HepG2 (cell line): ENCODE data around the gene SEMA4A.

Source experiments
- CHD4 ChIP-seq: fragments of 200-600 bp; sonication (generic); IDR thresholded peaks from 2 replicates; pipeline ENCODE4 v1.7.0; 2017; ENCODE audit warnings: mild to moderate bottlenecking, low read length, borderline replicate concordance
- DNMT1 ChIP-seq: sonication (generic); formaldehyde crosslinking; IDR thresholded peaks from 2 replicates; pipeline ENCODE4 v1.5.1; 2020; ENCODE audit warnings: mild to moderate bottlenecking, missing genetic modification reagents
- ELF1 ChIP-seq: sonication (generic); formaldehyde crosslinking; IDR thresholded peaks from 2 replicates; pipeline ENCODE4 v1.4.0; 2020; ENCODE audit warnings: missing genetic modification reagents
- HOXA7 ChIP-seq: sonication (generic); formaldehyde crosslinking; IDR thresholded peaks from 2 replicates; pipeline ENCODE4 v1.8.1; 2022; ENCODE audit warnings: mild to moderate bottlenecking, missing genetic modification reagents, moderate library complexity
- MAFK ChIP-seq, 2 experiments: IDR thresholded peaks in 1 of 2; conservative IDR thresholded peaks in 1 of 2; 2 replicates each; pipeline ENCODE4 v1.6.1; 2011; ENCODE audit warnings: improper control_type of control experiment in 2 of 2, low read length in 2 of 2
- POLR2A ChIP-seq, 2 experiments: IDR thresholded peaks; 2 replicates each; pipeline ENCODE4 v1.6.1; 2011; ENCODE audit warnings: low read depth in 2 of 2, low read length in 2 of 2, mild to moderate bottlenecking in 1 of 2, moderate library complexity in 1 of 2; ENCODE audit not compliant: insufficient read depth in 1 of 2
- SMARCC2 ChIP-seq: fragments of 450-650 bp; IDR thresholded peaks from 2 replicates; pipeline ENCODE4 v1.6.1; 2017; ENCODE audit warnings: antibody characterized with exemption, mild to moderate bottlenecking
- SRSF4 ChIP-seq: fragments of 200-400 bp; formaldehyde crosslinking; IDR thresholded peaks from one replicate; pipeline ENCODE4 v1.6.1; 2018; ENCODE audit warnings: mild to moderate bottlenecking, low read depth, low read length, moderate library complexity; ENCODE audit not compliant: poor library complexity, severe bottlenecking
- ZFP37 ChIP-seq: sonication (generic); formaldehyde crosslinking; IDR thresholded peaks from 2 replicates; pipeline ENCODE4 v1.4.0; 2020; ENCODE audit warnings: missing genetic modification reagents, borderline replicate concordance
- ZNF296 ChIP-seq: sonication (generic); formaldehyde crosslinking; conservative IDR thresholded peaks from 2 replicates; pipeline ENCODE4 v1.5.0; 2020; ENCODE audit warnings: mild to moderate bottlenecking, missing genetic modification reagents
- TF ChIP-seq, protein P1 (sequence below): sonication (generic); formaldehyde crosslinking; IDR thresholded peaks from 2 replicates; pipeline ENCODE4 v1.5.1; 2020; ENCODE audit warnings: missing genetic modification reagents, mild to moderate bottlenecking, borderline replicate concordance

DNA sequence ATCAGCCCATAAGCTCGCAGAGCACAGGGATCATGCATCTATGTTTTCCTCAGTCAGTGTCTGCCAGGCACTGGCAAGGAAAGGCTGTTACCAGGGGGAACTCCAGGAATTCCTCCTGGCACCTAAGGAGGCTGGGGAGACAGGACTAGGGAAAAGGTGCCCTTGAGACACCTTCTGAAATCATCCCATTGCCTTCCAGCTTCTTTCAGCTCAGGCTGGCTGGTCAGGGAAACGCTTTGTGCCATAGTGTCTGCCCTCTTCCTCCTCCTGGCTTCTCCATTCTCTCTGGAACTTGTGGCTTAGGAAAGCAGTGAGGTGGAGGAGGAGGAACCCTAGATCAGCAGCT lies 25.1 kb upstream of the SEMA4A start:
- TF ChIP-seq MAFK (conservative IDR thresholded peaks at IDR 0.05 in 1 of 2, IDR thresholded peaks at IDR 0.05 in 1 of 2; ENCODE audit: low read length in 2 of 2) (no peak), ELF1 (no peak), POLR2A (IDR thresholded peaks at IDR 0.05; ENCODE audit: insufficient read depth in 1 of 2, low read depth in 2 of 2, low read length in 2 of 2) (no peak), ZFP37 (CRISPR knock-in tag) (no peak), SRSF4 (no peak), DNMT1 (CRISPR knock-in tag) (no peak), ZNF296 (CRISPR knock-in tag) (no peak), HOXA7 (no peak), CHD4 (no peak), SMARCC2 (no peak)
- TF ChIP-seq, protein P1, sequence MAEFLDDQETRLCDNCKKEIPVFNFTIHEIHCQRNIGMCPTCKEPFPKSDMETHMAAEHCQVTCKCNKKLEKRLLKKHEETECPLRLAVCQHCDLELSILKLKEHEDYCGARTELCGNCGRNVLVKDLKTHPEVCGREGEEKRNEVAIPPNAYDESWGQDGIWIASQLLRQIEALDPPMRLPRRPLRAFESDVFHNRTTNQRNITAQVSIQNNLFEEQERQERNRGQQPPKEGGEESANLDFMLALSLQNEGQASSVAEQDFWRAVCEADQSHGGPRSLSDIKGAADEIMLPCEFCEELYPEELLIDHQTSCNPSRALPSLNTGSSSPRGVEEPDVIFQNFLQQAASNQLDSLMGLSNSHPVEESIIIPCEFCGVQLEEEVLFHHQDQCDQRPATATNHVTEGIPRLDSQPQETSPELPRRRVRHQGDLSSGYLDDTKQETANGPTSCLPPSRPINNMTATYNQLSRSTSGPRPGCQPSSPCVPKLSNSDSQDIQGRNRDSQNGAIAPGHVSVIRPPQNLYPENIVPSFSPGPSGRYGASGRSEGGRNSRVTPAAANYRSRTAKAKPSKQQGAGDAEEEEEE, result no peak
